BE2C (cell line): ENCODE data around the gene ULK4.

Experiments used
- DNase-seq: peaks from one replicate; pipeline ENCODE4 v3.0.0-alpha.2; 2020
- H3K27me3 ChIP-seq: fragments of 250-450 bp; sonication (Bioruptor Pico); 2 replicates; pipeline ENCODE4 v1.5.1; 2020; ENCODE audit warnings: mild to moderate bottlenecking
- H3K36me3 ChIP-seq: fragments of 250-450 bp; sonication (Bioruptor Pico); 2 replicates; pipeline ENCODE4 v1.5.1; 2020; ENCODE audit warnings: mild to moderate bottlenecking
- H3K4me1 ChIP-seq: fragments of 250-450 bp; sonication (Bioruptor Pico); 2 replicates; pipeline ENCODE4 v1.5.1; 2020
- H3K4me3 ChIP-seq: 2 replicates; pipeline ENCODE4 v1.5.1; 2011; ENCODE audit warnings: low read depth, low read length
- H3K9me3 ChIP-seq: fragments of 250-450 bp; sonication (Bioruptor Pico); 2 replicates; pipeline ENCODE4 v1.5.1; 2020
- TF ChIP-seq, protein P1 (sequence below): IDR thresholded peaks from 2 replicates; pipeline ENCODE4 v1.5.1; 2012; ENCODE audit warnings: mild to moderate bottlenecking, low read depth, low read length

The ULK4 gene

DNA sequence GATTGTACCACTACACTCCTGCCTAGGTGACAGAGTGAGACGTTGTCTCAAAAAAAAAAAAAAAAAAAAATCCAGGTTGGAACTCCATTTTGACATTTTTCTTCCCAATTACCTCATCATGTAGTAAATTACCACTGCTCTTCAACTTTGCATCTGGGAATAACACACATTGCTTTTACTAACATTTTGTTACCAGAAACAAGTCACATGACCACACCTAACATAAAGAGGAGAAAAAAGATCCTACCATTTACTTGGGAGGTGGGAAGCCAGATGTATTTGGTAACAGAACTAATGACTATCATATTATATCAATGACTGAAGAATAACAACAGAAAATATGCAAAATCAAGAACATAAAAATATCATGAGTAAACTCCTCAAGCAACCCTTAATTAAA is 49.6 kb downstream of the ULK4 start:
- H3K9me3 ChIP-seq, result no peaks in the 10 kb centered on the region
- no peaks in the 10 kb centered on the region for H3K4me1 ChIP-seq

DNA sequence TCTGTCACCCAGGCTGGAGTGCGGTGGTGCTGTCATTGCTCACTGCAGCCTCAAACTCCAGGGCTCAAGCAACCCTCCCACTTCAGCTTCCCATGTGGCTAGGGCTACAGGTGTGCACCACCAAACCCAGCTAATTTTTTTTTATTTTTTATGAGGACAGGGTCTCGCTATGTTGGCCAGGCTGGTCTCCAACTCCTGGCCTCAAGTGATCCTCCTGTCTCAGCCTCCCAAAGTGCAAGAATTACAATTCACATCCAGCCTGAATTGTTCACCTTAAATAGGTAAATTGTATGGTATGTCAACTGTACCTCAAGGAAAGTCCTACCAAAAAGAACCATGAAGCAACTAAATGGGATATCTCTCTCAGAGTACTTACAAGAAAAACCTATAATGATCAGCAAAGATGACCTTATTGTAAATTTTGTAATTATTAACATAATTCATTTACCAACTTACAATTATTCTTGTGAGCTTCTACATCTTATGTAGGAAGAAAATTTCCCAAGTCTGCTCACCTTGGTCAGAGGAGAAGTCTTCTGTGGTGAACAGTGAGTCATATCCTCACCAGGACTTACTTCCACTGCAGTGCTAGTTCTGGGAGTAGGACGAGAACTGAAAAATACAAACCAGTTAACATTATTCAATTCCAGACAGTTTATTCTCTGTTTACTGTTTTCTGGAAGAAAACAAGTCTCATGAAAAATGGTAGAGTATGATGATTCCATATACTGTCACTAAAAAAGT is 54.4 kb downstream of the ULK4 start:
- TF ChIP-seq, protein P1, sequence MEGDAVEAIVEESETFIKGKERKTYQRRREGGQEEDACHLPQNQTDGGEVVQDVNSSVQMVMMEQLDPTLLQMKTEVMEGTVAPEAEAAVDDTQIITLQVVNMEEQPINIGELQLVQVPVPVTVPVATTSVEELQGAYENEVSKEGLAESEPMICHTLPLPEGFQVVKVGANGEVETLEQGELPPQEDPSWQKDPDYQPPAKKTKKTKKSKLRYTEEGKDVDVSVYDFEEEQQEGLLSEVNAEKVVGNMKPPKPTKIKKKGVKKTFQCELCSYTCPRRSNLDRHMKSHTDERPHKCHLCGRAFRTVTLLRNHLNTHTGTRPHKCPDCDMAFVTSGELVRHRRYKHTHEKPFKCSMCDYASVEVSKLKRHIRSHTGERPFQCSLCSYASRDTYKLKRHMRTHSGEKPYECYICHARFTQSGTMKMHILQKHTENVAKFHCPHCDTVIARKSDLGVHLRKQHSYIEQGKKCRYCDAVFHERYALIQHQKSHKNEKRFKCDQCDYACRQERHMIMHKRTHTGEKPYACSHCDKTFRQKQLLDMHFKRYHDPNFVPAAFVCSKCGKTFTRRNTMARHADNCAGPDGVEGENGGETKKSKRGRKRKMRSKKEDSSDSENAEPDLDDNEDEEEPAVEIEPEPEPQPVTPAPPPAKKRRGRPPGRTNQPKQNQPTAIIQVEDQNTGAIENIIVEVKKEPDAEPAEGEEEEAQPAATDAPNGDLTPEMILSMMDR, result no peak
- Histone ChIP-seq H3K9me3 (no peaks in the 10 kb centered on the region), H3K4me3 (no peak overlapping the region), H3K4me1 (no peaks in the 10 kb centered on the region), H3K27me3 (no peaks in the 10 kb centered on the region), H3K36me3 (no peaks in the 10 kb centered on the region)
- no peak for DNase-seq

More for the DNA sequence above, 49.6 kb downstream of the ULK4 start:
- Histone ChIP-seq H3K27me3 (no peaks in the 10 kb centered on the region), H3K4me3 (no peak overlapping the region), H3K36me3 (no peaks in the 10 kb centered on the region)
- DNase-seq, result no peak
- TF ChIP-seq, protein P1, result no peak

DNA sequence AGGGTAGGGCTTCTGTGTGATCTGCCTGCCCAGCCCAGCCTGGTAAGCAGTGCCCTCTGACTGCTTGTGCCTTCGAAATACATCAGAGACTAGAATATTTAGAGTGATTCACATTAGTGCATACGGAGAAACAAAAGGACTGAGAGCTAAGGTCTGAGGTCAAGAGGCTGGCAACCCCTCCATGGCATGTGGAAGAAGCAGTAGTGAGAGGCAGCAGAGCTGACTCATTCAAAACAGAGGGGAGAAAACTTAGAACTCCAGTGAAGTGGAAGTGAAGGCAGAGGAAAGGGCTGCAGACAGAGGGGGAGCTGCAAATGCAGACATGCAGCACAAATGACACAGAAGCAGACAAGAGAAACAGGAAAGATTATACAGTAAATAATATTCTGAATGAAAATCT is 61.6 kb downstream of the ULK4 start:
- Histone ChIP-seq H3K36me3 (no peaks in the 10 kb centered on the region), H3K9me3 (no peaks in the 10 kb centered on the region), H3K4me1 (no peaks in the 10 kb centered on the region), H3K4me3 (no peak overlapping the region), H3K27me3 (no peaks in the 10 kb centered on the region)
- TF ChIP-seq, protein P1, result no peak
- DNase-seq, result no peak

DNA sequence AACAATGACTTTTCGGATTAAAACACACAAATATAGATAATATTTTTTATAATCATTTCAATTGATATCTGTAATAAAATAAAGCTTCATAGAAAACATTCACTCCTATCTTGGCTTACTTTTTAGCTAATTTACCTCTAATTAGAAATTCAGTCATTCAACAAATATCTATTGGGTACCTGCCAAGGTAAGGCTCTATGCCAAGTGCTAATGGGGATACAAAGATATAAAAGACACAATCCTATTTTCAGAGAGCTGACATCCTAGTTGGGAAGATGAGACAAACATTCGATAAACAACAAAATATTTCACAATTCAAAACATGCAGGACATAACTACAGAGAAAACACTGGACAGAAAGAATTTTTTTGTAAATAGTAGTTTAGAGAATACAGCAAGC is 63.3 kb downstream of the ULK4 start:
- H3K4me3 ChIP-seq, result no peak overlapping the region
- no peaks in the 10 kb centered on the region for H3K9me3 ChIP-seq
- H3K27me3 ChIP-seq, result no peaks in the 10 kb centered on the region
- H3K4me1 ChIP-seq, result no peaks in the 10 kb centered on the region
- H3K36me3 ChIP-seq, result no peaks in the 10 kb centered on the region
- TF ChIP-seq, protein P1, result no peak
- DNase-seq, result no peak

DNA sequence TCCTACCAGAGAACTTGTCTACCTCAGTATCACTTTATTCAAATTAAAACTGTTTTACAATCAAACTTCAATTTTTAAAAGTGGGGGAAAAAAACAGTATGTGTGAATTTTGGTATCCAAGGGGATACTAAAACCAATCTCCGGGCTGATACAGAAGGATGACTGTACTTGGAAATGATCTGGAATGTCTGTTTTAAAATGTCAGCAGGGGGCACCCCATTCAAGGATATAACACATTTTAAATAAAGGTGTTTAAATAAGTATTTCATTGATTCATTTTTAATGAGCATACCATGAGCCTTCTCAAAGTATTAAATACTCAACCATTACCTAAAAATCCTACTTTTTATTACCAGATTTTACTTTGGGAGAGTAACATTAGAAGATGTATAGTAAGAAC is 67.9 kb downstream of the ULK4 start:
- DNase-seq, result no peak

More for the DNA sequence above, 67.9 kb downstream of the ULK4 start:
- no peaks in the 10 kb centered on the region for H3K27me3 ChIP-seq
- TF ChIP-seq, protein P1, result peak; percentile 38
- H3K4me3 ChIP-seq, result no peak overlapping the region
- H3K36me3 ChIP-seq, result no peaks in the 10 kb centered on the region
- no peaks in the 10 kb centered on the region for H3K4me1 ChIP-seq
- no peaks in the 10 kb centered on the region for H3K9me3 ChIP-seq
